Measurements from ENCODE around the gene MAP2K5.

- TF ChIP-seq, protein P1, sequence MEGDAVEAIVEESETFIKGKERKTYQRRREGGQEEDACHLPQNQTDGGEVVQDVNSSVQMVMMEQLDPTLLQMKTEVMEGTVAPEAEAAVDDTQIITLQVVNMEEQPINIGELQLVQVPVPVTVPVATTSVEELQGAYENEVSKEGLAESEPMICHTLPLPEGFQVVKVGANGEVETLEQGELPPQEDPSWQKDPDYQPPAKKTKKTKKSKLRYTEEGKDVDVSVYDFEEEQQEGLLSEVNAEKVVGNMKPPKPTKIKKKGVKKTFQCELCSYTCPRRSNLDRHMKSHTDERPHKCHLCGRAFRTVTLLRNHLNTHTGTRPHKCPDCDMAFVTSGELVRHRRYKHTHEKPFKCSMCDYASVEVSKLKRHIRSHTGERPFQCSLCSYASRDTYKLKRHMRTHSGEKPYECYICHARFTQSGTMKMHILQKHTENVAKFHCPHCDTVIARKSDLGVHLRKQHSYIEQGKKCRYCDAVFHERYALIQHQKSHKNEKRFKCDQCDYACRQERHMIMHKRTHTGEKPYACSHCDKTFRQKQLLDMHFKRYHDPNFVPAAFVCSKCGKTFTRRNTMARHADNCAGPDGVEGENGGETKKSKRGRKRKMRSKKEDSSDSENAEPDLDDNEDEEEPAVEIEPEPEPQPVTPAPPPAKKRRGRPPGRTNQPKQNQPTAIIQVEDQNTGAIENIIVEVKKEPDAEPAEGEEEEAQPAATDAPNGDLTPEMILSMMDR (IDR thresholded peaks at IDR 0.05) = no peak
- no peak for TF ChIP-seq POLR2A (IDR thresholded peaks at IDR 0.05)
Observed at GRCh38 chr15:67723294-67724024, 181.0 kb downstream of the MAP2K5 start.

All from tibial nerve (tissue), 3 donors.